NCI-H69 (cell line): Measurements from ENCODE around the gene LHFPL6.
"Not testable (repeated sequence)": the region's sequence is repeated elsewhere in the genome, so short reads cannot be mapped to it uniquely, and the experiment has no call there.

Experiments
- DNase-seq: peaks from one replicate; lab custom pipeline; 2025; lab: John Stamatoyannopoulos, UW

Gene LHFPL6

DNA sequence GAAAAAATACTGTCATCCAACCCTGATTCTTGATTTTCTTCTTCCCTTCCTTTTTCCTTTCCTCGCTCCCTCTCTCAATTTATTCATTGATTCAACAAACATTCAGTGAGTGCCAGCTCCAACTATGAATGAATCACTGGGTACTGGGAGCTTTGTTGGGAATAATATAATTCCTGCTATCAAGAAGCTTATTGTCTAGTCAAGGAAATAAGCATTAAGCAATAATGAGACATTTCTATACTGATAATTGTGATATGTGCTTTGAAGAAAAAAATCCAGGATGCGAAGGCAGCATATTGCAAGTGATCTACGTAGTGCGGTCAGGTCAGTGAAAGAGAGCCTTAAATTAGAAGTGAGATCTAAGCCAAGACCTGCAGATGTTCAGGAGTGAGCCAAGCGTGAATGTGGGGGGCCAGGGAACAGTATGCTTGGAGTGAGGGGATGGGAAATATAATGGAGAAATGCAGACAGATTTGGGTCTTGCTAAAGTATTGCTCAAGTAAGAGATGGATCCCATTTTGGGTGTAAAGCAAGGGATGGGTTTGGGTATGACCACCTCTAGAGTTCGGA, 253.5 kb downstream of the LHFPL6 start:
- DNase-seq = no peak

- DNase-seq = peak; percentile 46
Observed at GRCh38 chr13:39347926-39348901, 254.8 kb downstream of the LHFPL6 start.

- DNase-seq = no peak
Observed at GRCh38 chr13:39345982-39346381, 257.0 kb downstream of the LHFPL6 start.

GRCh38 chr13:39341251-39341650, 261.7 kb downstream of the LHFPL6 start:
- no peak for DNase-seq

- not testable (repeated sequence) for DNase-seq
Observed at GRCh38 chr13:39338114-39338513, 264.9 kb downstream of the LHFPL6 start.

GRCh38 chr13:39336937-39337336, 266.1 kb downstream of the LHFPL6 start:
- no peak for DNase-seq

GRCh38 chr13:39336207-39336606, 266.8 kb downstream of the LHFPL6 start:
- no peak for DNase-seq

- no peak for DNase-seq
Observed at GRCh38 chr13:39335721-39336120, 267.3 kb downstream of the LHFPL6 start.

GRCh38 chr13:39330504-39330903, 272.5 kb downstream of the LHFPL6 start:
- no peak for DNase-seq

GRCh38 chr13:39329182-39329639, 273.8 kb downstream of the LHFPL6 start:
- DNase-seq = no peak

GRCh38 chr13:39327172-39327479, 275.9 kb downstream of the LHFPL6 start:
- no peak for DNase-seq

DNA sequence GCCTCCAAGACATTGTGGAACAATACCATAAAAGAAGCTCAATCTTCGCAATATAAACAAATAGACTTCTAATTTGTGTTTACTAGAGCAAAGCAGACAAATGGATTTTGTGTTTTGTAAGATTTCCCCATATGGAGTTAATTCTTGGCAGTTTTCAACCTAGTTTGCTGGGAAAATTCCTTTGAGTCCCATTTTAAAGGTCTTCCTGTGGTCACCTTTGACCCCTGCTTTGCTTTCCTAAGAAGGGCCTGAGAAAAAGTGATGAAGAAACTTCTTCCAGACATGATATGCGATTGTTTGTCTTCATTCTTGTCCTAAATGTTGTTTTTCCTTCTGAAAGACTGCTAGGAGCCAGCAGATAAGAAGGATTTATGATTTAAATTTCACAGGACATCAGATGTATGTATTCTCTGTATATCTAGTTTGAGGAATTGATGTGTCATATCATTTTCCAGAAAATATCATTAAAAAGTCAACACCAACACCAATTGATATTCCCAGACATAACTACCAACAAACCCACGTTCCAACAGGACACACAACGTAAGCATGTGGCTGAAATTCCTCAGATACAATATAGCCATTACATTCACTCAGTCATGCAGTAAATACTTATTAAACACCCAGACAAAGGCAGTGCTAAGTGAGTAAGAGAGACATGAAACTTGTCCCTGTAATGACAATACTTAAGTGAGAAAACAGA, 276.4 kb downstream of the LHFPL6 start:
- no peak for DNase-seq

GRCh38 chr13:39324806-39325311, 278.1 kb downstream of the LHFPL6 start:
- DNase-seq = no peak

- DNase-seq = no peak
Observed at GRCh38 chr13:39322836-39323585, 280.0 kb downstream of the LHFPL6 start.

- no peak for DNase-seq
Observed at GRCh38 chr13:39321574-39321973, 281.4 kb downstream of the LHFPL6 start.

DNA sequence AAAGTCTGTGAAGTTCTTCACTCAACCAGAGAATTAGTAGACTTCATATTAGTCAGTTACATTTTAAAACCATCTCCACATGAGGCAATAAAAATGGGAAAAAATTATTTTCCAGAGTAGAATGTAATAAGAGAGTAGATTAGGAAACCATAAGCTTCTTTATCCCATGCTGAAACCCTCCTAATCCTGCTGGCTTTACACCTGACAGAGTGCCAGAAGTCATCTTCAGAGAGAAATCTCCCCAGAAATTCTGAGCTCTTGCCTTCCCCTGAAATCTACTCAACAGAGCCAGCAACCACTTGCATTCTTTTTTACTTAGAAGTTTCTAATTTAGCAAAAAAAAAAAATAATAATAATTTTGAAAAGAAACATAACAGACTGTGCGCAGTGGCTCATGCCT, 284.8 kb downstream of the LHFPL6 start:
- DNase-seq = no peak

DNA sequence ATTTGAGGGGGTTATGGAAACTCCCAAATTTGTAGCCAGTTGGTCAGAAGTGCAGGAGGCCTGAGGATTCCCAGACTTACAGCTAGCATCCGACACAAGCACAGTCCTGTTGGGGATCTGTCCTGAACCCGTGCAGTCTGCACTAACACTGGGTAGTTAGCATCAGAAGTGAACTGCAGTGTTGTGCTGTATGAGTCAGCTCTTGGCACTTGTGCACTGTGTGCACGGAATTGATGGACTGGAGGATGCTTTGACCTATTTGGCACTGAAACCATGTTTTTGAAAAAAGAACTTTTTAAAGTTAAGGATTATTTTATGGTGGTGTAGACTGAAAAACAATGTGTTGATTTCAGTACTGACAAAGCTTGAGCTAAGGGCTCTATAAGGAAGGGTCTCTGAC, 285.7 kb downstream of the LHFPL6 start:
- DNase-seq = no peak

DNA sequence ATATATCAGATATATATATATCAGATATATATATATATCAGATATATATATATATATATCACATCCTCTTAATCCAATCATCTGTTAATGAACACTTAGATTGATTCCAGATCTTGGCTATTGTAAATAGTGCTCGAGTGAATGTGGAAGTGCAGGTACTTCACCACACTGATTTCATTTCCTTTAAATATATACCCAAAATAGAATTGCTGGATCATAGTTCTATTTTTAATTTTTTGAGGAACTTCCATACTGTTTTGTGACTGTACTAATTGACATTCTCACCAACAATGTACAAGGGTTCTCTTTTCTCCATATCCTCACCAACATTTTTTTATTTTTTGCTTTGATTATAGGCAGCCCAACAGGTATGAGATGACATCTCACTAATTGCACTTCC, 287.2 kb downstream of the LHFPL6 start:
- DNase-seq = no peak

DNA sequence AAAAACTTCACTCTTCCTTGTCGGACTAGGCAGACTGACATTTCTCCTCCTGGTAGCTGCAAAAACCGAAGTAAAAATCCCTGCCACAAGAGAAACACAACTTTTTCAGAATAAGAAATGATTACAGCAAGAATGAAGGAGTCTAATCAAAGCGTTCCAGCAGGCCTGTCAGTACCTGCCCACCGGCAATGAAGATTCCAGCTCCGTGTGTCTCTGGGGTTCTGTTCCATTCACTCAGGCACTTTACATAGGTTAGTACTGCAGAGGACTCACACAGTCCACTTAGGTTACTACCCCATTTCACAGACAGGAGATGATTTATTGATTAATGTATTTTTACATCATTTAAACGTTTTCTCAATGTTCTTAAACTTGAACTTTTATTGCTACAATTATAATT, 289.3 kb downstream of the LHFPL6 start:
- no peak for DNase-seq

GRCh38 chr13:39312596-39312995, 290.4 kb downstream of the LHFPL6 start:
- no peak for DNase-seq

DNA sequence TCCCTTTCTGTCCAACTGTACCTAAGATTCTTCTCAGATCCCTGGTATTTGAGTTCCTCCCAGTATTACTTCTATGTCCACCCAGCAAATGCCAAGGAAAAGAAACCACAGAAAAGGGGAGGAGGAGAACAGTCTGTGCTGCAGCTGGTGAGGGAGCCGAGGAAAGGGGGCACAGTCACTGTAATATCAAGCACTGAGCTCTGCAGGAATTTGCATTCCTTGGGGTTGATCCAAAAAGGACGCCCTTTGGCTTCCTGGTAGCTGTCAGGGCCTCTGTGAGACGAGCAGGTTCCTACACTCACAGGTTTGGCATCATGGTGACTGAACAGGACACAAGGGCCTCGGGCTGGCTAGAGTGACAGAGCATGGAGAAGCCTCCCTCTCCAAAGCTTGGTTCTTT, 291.4 kb downstream of the LHFPL6 start:
- no peak for DNase-seq

DNA sequence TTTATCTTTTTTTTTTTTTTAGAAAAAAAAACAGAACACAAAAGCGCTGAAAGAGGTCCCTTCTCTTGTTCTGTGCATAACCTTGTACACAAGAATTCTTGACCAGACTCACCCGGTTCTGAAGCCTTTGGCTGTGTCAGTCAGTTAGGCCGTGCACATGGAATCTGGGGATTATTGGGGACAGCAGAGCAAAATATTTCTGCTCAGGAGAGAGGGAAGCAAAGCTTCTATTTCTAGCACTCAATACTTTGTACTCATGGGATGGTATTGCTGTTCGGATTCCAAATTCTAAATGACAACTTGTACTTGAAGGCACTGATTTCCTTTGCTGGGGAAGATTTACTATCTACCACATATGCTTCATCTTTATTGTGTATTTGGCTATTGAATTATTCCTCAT, 292.0 kb downstream of the LHFPL6 start:
- no peak for DNase-seq
